HEK293 (cell line): ENCODE data around the gene SOX9.

Experiments used
- CTCF ChIA-PET: fragments of 350-600 bp; formaldehyde crosslinking; extraction: SDS; loops from one replicate; lab custom pipeline; 2021; ENCODE audit warnings: antibody characterized with exemption; lab: Yijun Ruan, JAX
- POLR2A ChIA-PET: fragments of 300-600 bp; formaldehyde crosslinking; extraction: SDS; loops from one replicate; lab custom pipeline; 2020; ENCODE audit warnings: antibody characterized with exemption, inconsistent platforms; lab: Yijun Ruan, JAX
- H3K27ac ChIP-seq: fragments of 200-500 bp; sonication (Bioruptor generic); 2 replicates; pipeline ENCODE4 v1.5.1; 2014; ENCODE audit warnings: low read depth, low read length, control low read depth, inconsistent platforms; ENCODE audit errors: extremely low read depth
- H3K36me3 ChIP-seq, 2 experiments: fragments of 200-500 bp in 1 of 2; sonication (Bioruptor generic) in 1 of 2; 1 replicate in 1 of 2; 2 replicates in 1 of 2; pipeline ENCODE4 v1.5.1; 2014 to 2017; ENCODE audit warnings: inconsistent platforms in 2 of 2, low read length in 2 of 2; ENCODE audit not compliant: control insufficient read depth in 2 of 2, insufficient read depth in 1 of 2
- H3K4me1 ChIP-seq: fragments of 200-500 bp; sonication (Bioruptor generic); 2 replicates; pipeline ENCODE4 v1.5.1; 2014; ENCODE audit warnings: mild to moderate bottlenecking, low read length, inconsistent platforms; ENCODE audit not compliant: control insufficient read depth, insufficient read depth
- H3K4me3 ChIP-seq: 2 replicates; pipeline ENCODE4 v1.5.1; 2011; ENCODE audit warnings: low read depth, mild to moderate bottlenecking, control low read depth, low read length, moderate library complexity
- H3K9me3 ChIP-seq: fragments of 200-500 bp; sonication (Bioruptor generic); 2 replicates; pipeline ENCODE4 v1.5.1; 2014; ENCODE audit warnings: low read depth, low read length, inconsistent platforms; ENCODE audit not compliant: control insufficient read depth, insufficient read depth
- GLI4 ChIP-seq: fragments of 450-650 bp; formaldehyde crosslinking; IDR thresholded peaks from 2 replicates; pipeline ENCODE4 v1.5.1; 2016; ENCODE audit warnings: missing biosample characterization, missing genetic modification characterization
- HOXC10 ChIP-seq: sonication (generic); formaldehyde crosslinking; IDR thresholded peaks from 2 replicates; pipeline ENCODE4 v1.8.1; 2023; ENCODE audit warnings: mild to moderate bottlenecking, missing genetic modification reagents
- KLF7 ChIP-seq: fragments of 450-650 bp; formaldehyde crosslinking; IDR thresholded peaks from 2 replicates; pipeline ENCODE4 v1.5.1; 2016; ENCODE audit warnings: missing biosample characterization, missing genetic modification characterization, borderline replicate concordance
- MYNN ChIP-seq: fragments of 450-650 bp; formaldehyde crosslinking; IDR thresholded peaks from 2 replicates; pipeline ENCODE4 v1.5.1; 2016; ENCODE audit warnings: missing biosample characterization, missing genetic modification characterization, borderline replicate concordance
- PBX3 ChIP-seq: sonication (generic); formaldehyde crosslinking; IDR thresholded peaks from 2 replicates; pipeline ENCODE4 v1.8.1; 2022; ENCODE audit warnings: mild to moderate bottlenecking, moderate library complexity, missing genetic modification reagents
- PRDM10 ChIP-seq: fragments of 450-650 bp; formaldehyde crosslinking; IDR thresholded peaks from 2 replicates; pipeline ENCODE4 v1.5.1; 2016; ENCODE audit warnings: missing biosample characterization, missing genetic modification characterization
- SALL2 ChIP-seq: fragments of 450-650 bp; formaldehyde crosslinking; IDR thresholded peaks from 2 replicates; pipeline ENCODE4 v1.5.0; 2017; ENCODE audit warnings: missing biosample characterization, mild to moderate bottlenecking, missing genetic modification characterization, borderline replicate concordance
- ZBTB17 ChIP-seq: fragments of 450-650 bp; formaldehyde crosslinking; IDR thresholded peaks from 2 replicates; pipeline ENCODE4 v1.5.1; 2016; ENCODE audit warnings: missing biosample characterization, missing genetic modification characterization
- ZBTB48 ChIP-seq: fragments of 450-650 bp; formaldehyde crosslinking; IDR thresholded peaks from 2 replicates; pipeline ENCODE4 v1.5.1; 2016; ENCODE audit warnings: missing biosample characterization, missing genetic modification characterization
- ZFP69B ChIP-seq: fragments of 450-650 bp; formaldehyde crosslinking; IDR thresholded peaks from 2 replicates; pipeline ENCODE4 v1.5.1; 2016; ENCODE audit warnings: missing biosample characterization, missing genetic modification characterization
- ZNF114 ChIP-seq: fragments of 450-650 bp; formaldehyde crosslinking; IDR thresholded peaks from 2 replicates; pipeline ENCODE4 v1.5.0; 2017; ENCODE audit warnings: missing biosample characterization, missing genetic modification characterization
- ZNF19 ChIP-seq: fragments of 450-650 bp; formaldehyde crosslinking; IDR thresholded peaks from 2 replicates; pipeline ENCODE4; 2016; ENCODE audit warnings: missing biosample characterization, missing genetic modification characterization, low read depth
- ZNF23 ChIP-seq: fragments of 450-650 bp; formaldehyde crosslinking; IDR thresholded peaks from 2 replicates; pipeline ENCODE4 v1.5.1; 2016; ENCODE audit warnings: missing biosample characterization, missing genetic modification characterization, borderline replicate concordance
- ZNF473 ChIP-seq: fragments of 450-650 bp; formaldehyde crosslinking; IDR thresholded peaks from 2 replicates; pipeline ENCODE4 v1.5.1; 2017; ENCODE audit warnings: missing biosample characterization, missing genetic modification characterization
- ZNF544 ChIP-seq: fragments of 450-650 bp; formaldehyde crosslinking; IDR thresholded peaks from 2 replicates; pipeline ENCODE4 v1.5.0; 2017; ENCODE audit warnings: missing biosample characterization, missing genetic modification characterization
- ZNF558 ChIP-seq: fragments of 450-650 bp; formaldehyde crosslinking; IDR thresholded peaks from 2 replicates; pipeline ENCODE4 v1.5.1; 2016; ENCODE audit warnings: missing biosample characterization, missing genetic modification characterization
- ZNF585B ChIP-seq: fragments of 450-650 bp; formaldehyde crosslinking; IDR thresholded peaks from 2 replicates; pipeline ENCODE4 v1.5.1; 2016; ENCODE audit warnings: missing biosample characterization, missing genetic modification characterization
- ZNF645 ChIP-seq: fragments of 450-650 bp; formaldehyde crosslinking; IDR thresholded peaks from 2 replicates; pipeline ENCODE4; 2016; ENCODE audit warnings: missing biosample characterization, missing genetic modification characterization
- ZNF664 ChIP-seq: fragments of 450-650 bp; formaldehyde crosslinking; IDR thresholded peaks from 2 replicates; pipeline ENCODE4 v1.5.1; 2016; ENCODE audit warnings: missing biosample characterization, missing genetic modification characterization
- ZNF791 ChIP-seq: fragments of 450-650 bp; formaldehyde crosslinking; IDR thresholded peaks from 2 replicates; pipeline ENCODE4 v1.5.1; 2016; ENCODE audit warnings: missing biosample characterization, missing genetic modification characterization
- ZNF792 ChIP-seq: fragments of 450-650 bp; formaldehyde crosslinking; IDR thresholded peaks from 2 replicates; pipeline ENCODE4 v1.5.1; 2016; ENCODE audit warnings: missing biosample characterization, missing genetic modification characterization
- ZNF837 ChIP-seq: fragments of 450-650 bp; formaldehyde crosslinking; IDR thresholded peaks from 2 replicates; pipeline ENCODE4 v1.5.1; 2016; ENCODE audit warnings: missing biosample characterization, missing genetic modification characterization

SOX9 gene

GRCh38 chr17:72146371-72146770 is 25.6 kb downstream of the SOX9 start:
- H3K9me3 ChIP-seq: no peaks in the 10 kb centered on the region
- no peaks in the 10 kb centered on the region for H3K36me3 ChIP-seq
- POLR2A ChIA-PET: no interaction called here
- TF ChIP-seq ZNF558 (tag by site-specific recombination) (no peak), ZNF19 (tag by site-specific recombination) (no peak), KLF7 (tag by site-specific recombination) (no peak), ZNF837 (tag by site-specific recombination) (no peak), ZNF585B (no peak), SALL2 (tag by site-specific recombination) (no peak), MYNN (tag by site-specific recombination) (no peak), ZNF114 (no peak), ZBTB48 (no peak), PRDM10 (tag by site-specific recombination) (no peak)
- no peak overlapping the region for H3K27ac ChIP-seq
- CTCF ChIA-PET: no interaction called here
- H3K4me3 ChIP-seq: no peak overlapping the region
- no peaks in the 10 kb centered on the region; the same call in 1 of the 2 replicates for H3K4me1 ChIP-seq

- Histone ChIP-seq H3K36me3 (no peaks in the 10 kb centered on the region), H3K4me1 (no peaks in the 10 kb centered on the region; the same call in 1 of the 2 replicates), H3K4me3 (no peak overlapping the region), H3K27ac (no peak overlapping the region), H3K9me3 (no peaks in the 10 kb centered on the region)
- ChIA-PET POLR2A (interaction anchor here (2.5 kb wide), 1 partner anchor 29 kb away, joined by 10 read pairs; the partner anchor contains the start of gene SOX9), CTCF (no interaction called here)
- no peak for TF ChIP-seq ZNF544
- TF ChIP-seq ZNF23 (tag by site-specific recombination): no peak
- no peak for TF ChIP-seq ZNF664 (tag by site-specific recombination)
- no peak for TF ChIP-seq ZFP69B (tag by site-specific recombination)
- TF ChIP-seq ZNF791 (tag by site-specific recombination): no peak
- no peak for TF ChIP-seq HOXC10 (CRISPR knock-in tag)
- TF ChIP-seq ZNF645 (tag by site-specific recombination): no peak
- no peak for TF ChIP-seq GLI4 (tag by site-specific recombination)
- no peak for TF ChIP-seq ZNF473
- no peak for TF ChIP-seq ZNF792 (tag by site-specific recombination)
- no peak for TF ChIP-seq ZBTB17 (tag by site-specific recombination)
- no peak for TF ChIP-seq PBX3 (CRISPR knock-in tag)
These were observed 30.0 kb downstream of the SOX9 start for GRCh38 chr17:72150632-72151460.
